ENCODE results near the gene FHIT.
"Not testable (repeated sequence)": the region's sequence is repeated elsewhere in the genome, so short reads cannot be mapped to it uniquely, and the experiment has no call there.

FHIT gene

GRCh38 chr3:61057464-61057863 lies 193.8 kb downstream of the FHIT start:
- DNase-seq (ENCODE audit: low read depth in 2 of 2) = no peak

DNA sequence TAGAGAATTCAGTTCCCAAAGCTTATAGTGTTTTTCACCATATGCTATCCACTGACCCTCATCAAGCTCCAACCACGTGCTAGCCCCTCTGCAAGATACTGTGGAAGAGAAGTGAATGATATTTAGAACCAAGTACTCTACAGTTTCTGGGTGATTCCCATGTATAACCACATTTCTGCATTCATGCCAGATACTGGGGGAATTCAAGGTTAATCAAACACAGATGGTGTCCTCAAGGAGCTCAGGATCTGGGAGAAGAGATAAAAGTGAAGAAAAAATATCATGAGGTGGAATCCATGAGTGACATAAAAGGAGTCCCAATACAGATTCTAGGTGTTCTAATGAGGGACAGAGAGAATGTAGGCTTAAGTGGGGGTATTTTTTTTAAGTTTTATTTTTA lies 195.8 kb downstream of the FHIT start:
- DNase-seq (ENCODE audit: low read depth in 2 of 2) = no peak

DNA sequence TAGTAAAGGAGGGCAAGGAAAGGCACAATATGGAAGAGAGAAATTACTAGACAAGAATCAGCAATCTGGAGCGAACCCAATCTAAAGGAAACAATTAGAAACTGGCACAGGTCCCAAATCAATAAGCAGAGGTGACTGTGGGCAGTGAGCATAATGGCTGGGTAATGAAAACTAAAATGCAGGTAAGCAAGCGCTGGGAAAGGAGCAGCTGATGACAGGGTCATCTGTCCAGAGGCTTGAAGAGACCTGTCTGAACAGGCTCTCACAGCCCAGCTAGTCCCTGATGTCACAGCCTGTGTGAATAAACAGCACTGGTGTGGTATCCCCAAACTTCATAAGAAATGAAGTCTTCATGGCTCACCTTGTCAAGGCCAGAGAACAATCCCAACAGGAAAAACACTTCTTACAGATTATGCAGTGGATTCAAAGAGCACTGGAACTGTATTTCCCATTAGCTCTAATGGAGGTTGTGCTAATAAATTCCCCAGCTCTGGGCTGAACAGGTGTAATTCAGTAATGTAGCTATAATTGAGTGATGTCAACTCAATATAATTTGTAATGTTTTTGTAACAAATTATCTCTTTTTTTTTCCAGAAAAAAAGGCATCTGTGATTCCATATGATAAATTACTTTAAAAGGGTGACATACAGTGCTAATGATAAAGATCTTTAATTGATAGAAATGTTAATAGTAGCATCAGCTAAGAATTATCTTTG lies 197.3 kb downstream of the FHIT start:
- no peak for DNase-seq (ENCODE audit: low read depth in 2 of 2)

- no peak for DNase-seq (ENCODE audit: low read depth in 2 of 2)
These were observed 198.4 kb downstream of the FHIT start for GRCh38 chr3:61052851-61053250.

GRCh38 chr3:61051666-61052065 lies 199.6 kb downstream of the FHIT start:
- DNase-seq (ENCODE audit: low read depth in 2 of 2) = no peak

- DNase-seq (ENCODE audit: low read depth in 2 of 2) = not testable (repeated sequence)
These were observed 206.1 kb downstream of the FHIT start for GRCh38 chr3:61045169-61045568.

GRCh38 chr3:61043156-61043555 lies 208.1 kb downstream of the FHIT start:
- no peak for DNase-seq (ENCODE audit: low read depth in 2 of 2)

GRCh38 chr3:61040618-61041017 lies 210.6 kb downstream of the FHIT start:
- no peak for DNase-seq (ENCODE audit: low read depth in 2 of 2)

DNA sequence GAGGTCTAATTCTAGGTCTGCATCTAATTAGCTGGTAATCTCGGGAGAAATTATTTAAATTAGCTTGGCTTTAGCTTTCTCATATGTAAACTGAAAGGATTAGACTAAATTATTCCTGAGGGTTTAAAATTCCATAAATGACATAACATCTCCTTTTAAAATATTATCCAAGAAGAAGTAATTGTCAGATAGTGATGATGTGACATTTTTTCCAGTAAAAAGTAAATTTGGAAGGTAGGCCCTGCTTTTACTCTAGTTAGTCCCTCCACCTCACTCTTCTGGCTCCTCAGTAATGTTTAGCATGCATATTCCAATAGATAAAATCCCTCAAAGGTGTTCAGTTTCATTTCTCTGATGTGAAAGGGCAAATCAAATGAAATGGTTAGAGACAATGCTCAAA lies 215.7 kb downstream of the FHIT start:
- DNase-seq (ENCODE audit: low read depth in 2 of 2) = no peak

- no peak for DNase-seq (ENCODE audit: low read depth in 2 of 2)
These were observed 218.3 kb downstream of the FHIT start for GRCh38 chr3:61032991-61033390.

DNA sequence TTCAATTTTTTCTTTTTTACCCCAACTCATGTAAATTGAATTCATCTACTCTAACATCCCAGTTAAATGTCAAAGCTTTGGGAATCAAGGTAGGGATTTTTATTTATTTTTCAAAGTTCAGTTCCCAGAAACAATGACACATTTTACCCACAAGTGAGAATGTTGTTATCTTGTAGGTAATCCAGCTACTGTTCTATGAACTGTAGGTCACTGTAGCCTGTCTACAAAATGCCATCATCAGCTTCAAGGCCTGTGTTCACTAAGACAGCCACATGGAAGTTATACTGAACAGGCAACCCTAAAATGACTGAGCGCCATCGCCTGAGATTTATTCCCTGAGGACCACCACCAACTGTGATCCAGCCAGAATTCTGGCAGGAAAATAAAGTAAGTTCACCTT lies 219.7 kb downstream of the FHIT start:
- DNase-seq (ENCODE audit: low read depth in 2 of 2) = no peak

DNA sequence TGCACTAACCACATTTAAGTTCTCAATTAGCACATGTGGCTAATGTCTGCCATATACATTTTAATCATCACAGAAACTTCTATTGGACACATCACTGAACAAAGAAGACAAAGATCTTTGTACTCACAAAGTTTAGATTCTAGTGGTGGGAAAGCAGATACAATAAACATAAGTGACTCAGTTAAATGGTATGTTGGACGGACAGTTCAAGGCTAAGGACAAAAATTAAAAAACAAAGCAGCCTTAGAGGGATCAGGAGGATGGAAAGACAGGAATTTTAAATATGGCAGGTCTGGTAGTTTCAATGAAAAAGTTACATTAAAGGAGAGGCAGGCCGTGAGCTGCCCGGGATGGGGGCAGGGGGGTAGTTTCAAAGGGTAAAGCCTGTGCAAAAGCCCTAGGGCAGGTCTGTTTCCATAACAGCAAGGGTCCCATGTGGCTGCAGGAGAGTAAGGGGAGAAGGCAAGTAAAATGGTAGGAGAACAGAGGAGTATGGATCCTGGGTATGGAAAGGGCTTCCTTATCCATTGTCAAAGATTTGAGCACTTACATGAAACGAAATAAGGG lies 220.7 kb downstream of the FHIT start:
- DNase-seq (ENCODE audit: low read depth in 2 of 2) = no peak

DNA sequence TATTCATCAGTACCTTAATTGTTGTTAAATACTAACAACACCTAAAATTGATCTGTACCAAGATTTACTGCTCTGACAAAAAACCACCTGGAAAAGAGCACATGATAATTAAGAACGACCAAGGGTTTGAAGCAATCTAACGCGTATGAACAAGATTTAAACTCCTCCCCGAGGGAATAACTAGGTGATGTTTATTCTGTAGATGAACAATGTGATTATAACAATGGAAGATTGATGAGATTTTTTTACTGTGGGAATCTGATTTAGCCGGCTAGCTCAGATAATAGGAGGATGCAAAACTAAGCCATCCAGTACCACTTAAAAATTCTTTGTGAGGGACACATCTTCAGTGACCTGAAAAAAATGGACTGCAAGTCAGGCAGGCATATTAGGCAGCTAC lies 222.1 kb downstream of the FHIT start:
- DNase-seq (ENCODE audit: low read depth in 2 of 2) = no peak

GRCh38 chr3:61018807-61019206 lies 232.4 kb downstream of the FHIT start:
- no peak for DNase-seq (ENCODE audit: low read depth in 2 of 2)

GRCh38 chr3:61017028-61017427 lies 234.2 kb downstream of the FHIT start:
- not testable (repeated sequence) for DNase-seq (ENCODE audit: low read depth in 2 of 2)

DNA sequence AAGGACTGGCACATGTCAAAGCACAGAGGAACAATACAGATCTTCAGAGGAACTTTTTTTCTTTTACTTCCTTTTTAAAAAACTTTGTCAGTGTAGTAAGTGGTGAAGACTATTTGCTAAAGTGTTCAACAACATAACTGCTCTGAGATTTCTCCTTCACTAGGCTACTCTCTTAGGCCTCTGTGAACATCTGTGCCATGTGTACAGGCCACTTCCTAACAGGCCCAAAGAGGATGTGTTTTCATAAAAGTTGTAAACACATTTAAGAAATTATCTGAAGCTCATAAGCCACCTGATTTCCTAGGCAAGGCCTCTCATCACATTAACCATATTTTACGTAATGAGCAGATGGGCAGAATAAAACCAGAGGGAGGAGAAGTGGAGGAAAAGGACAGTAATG lies 235.4 kb downstream of the FHIT start:
- no peak for DNase-seq (ENCODE audit: low read depth in 2 of 2)

DNA sequence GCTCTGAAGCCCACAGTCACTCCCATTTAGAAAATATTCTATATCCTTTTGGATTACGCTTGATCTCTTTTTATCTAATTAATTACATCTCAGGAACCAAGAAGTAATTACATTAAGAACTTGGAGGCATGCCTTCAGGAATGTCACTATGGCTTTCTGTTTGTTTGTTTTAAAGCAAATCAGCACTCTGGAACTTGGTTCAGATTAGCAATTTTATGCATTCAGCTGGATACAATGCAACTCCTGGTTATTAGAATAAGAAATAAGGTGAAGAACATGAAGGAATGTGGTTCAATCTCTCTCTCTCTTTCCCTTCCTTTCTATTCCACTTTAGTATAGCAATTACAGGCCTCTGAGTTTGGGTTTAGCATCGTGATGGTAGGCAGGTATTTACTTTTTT lies 235.8 kb downstream of the FHIT start:
- no peak for DNase-seq (ENCODE audit: low read depth in 2 of 2)

DNA sequence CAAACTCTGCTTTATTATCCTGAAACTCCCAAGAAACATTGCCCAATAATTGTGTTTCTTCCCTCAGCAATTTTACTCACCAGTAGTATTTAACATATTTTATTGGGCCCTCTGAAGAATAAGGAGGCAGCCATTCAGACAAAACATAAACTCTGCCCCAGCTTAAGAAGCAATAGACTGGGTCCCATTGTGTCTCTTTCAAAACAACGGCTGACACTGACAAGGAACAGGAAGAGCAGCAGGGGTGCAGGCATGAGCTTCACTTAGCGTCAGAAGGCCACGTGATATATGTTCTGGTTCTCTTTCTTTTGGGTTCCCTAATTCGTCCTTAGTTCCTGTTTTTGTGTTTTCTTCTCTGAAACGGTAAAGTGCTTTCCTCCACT lies 242.3 kb downstream of the FHIT start:
- DNase-seq (ENCODE audit: low read depth in 2 of 2) = no peak

DNA sequence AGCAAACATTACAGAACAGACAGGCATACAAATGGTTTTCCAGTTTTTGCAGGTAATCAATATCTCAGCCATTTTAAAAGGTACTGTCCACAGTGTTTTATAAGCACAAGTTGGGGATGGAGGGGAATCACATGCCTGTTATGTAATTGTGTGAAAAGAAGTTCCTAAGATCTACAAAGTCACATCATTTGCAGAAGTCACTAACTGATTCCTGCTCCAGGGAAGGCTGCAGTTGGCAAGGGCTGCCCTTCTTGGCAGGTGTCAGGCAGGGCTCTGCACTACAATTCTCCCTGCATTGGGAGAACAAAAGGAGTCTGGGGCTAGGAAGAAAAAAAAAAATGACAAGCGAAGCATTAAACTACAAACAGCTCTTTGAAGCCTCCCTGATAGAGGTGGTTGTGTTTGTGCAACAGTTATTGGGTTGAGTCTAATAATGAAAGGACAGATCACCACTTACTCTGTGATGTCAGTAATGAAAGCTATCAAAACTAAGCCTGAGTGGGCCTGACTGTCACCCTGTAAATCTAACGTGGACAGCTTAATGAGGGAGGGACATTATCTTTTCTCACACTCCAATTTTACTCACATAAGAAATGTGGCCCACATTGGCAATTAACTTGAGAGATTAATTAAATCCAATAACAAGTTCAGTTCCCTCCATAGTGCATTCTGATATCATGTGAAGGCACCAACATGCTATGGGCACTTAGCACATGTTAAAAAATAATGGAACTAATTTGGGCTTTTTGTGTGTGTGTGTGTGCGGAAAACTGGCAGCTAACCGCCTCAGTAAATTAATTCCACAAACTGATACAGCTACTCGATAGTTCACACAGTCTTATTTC lies 242.9 kb downstream of the FHIT start:
- no peak for DNase-seq (ENCODE audit: low read depth in 2 of 2)

GRCh38 chr3:61005591-61005990 lies 245.7 kb downstream of the FHIT start:
- no peak for DNase-seq (ENCODE audit: low read depth in 2 of 2)

DNA sequence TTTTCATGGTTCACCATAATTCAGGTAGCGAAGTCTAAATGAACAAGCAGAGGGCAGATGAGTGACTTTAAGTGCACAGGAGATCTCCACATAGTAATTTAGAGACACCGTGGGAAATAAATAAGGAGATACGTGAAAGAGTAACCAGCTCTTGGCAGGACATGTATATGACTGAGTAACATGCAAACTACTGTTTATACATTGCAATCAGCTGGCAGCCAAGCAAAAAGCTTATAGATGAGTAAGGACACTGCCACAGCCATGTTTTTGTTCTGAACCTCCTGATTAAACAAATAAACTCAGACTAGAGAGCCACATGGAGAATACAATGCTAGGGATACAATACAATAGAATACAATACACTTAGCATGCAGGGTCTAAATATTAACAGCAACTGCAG lies 252.4 kb downstream of the FHIT start:
- no peak for DNase-seq (ENCODE audit: low read depth in 2 of 2)

GRCh38 chr3:60992395-60992794 lies 258.9 kb downstream of the FHIT start:
- DNase-seq (ENCODE audit: low read depth in 2 of 2) = no peak

DNA sequence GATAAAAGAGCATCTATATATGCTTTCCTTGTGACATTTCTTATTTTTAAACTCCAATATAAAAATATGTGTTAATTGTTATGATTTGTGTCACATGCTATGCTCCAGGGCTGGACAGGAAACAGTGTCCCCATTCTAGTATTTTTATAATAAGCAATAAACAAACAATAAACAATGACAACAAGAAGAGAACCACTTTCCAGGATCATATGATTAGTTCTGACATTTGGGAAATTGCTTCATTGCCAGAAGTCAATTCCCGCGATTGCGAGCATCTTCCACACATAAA lies 260.9 kb downstream of the FHIT start:
- no peak for DNase-seq (ENCODE audit: low read depth in 2 of 2)

All from fibroblast of skin of left biceps (primary cell).